ENCODE data around the gene TPSG1.
"Not testable (repeated sequence)": the region's sequence is repeated elsewhere in the genome, so short reads cannot be mapped to it uniquely, and the experiment has no call there.

DNA sequence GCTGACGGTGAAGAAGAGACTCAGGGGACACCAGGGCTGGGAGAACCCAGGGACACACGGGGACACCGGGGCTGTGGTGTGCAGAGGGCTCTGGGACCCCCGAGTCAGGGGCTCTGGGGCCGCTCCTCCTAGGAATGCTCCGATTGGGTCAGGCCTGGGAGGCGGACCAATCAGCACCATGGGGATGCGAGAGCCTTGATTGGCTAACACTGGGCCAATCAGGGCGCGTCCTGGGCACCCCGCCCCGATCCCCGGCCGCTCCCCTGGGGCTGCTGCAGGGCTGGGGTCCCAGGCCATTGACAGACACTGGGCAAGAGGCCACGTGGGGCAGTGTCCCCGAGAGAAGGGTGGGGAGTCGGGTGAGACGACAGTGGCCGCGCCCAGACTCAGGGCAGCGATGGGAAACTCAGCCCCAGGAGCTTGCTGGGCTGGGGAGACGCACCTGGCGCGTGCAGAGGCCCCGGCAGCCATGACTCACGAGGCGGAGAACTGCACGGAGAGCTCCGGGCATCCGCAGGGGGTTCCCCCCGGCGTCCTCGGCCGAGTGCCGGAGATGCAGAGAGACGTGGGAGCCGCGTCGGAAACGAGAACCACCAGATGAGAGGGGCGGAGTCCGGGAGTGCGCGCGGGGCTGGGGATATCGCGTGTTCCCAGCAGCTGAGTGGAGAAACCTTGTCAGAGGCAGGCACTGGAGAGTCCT, 7.1 kb upstream of the TPSG1 start:
- TF ChIP-seq SUZ12 (IDR thresholded peaks at IDR 0.05; ENCODE audit: extremely low read depth, insufficient read depth, insufficient read length); YY1 (IDR thresholded peaks at IDR 0.05; ENCODE audit: insufficient read depth, insufficient read length): not testable (repeated sequence)

Data from NT2/D1 (cell line).